H9 (cell line): Measurements from ENCODE around the gene NEURL4. TPM values are rescaled to one million over a fixed set of nuclear protein-coding genes. Genes with fewer than 3 reads are reported as not detected.
A peak's percentile ranks its signal among the peaks of the same experiment; 100 is the strongest.

Experiments used
- DNase-seq: peaks from one replicate; pipeline ENCODE4 v3.0.0-alpha.2; 2017
- H2AFZ ChIP-seq: one replicate; pipeline ENCODE4 v1.6.1; 2013; ENCODE audit warnings: mild to moderate bottlenecking, low read length, control low read depth, moderate library complexity
- H2AK5ac ChIP-seq: 2 replicates; pipeline ENCODE4 v1.6.1; 2013; ENCODE audit warnings: low read length, control low read depth, mixed read lengths; ENCODE audit not compliant: insufficient read length
- H2BK120ac ChIP-seq: one replicate; pipeline ENCODE4 v1.6.1; 2013; ENCODE audit warnings: low read depth, mild to moderate bottlenecking, low read length, control low read depth, inconsistent platforms; ENCODE audit not compliant: poor library complexity, severe bottlenecking
- H2BK12ac ChIP-seq: 2 replicates; pipeline ENCODE4 v1.6.1; 2013; ENCODE audit warnings: low read length, control low read depth, mixed read lengths, low read depth; ENCODE audit not compliant: insufficient read length
- H2BK15ac ChIP-seq: 2 replicates; pipeline ENCODE4 v1.6.1; 2013; ENCODE audit warnings: low read depth, low read length, control low read depth
- H2BK20ac ChIP-seq: one replicate; pipeline ENCODE4 v1.6.1; 2013; ENCODE audit warnings: low read depth, mild to moderate bottlenecking, low read length, control low read depth, inconsistent platforms; ENCODE audit not compliant: poor library complexity, severe bottlenecking
- H2BK5ac ChIP-seq: 2 replicates; pipeline ENCODE4 v1.6.1; 2013; ENCODE audit warnings: low read length, control low read depth, mixed read lengths; ENCODE audit not compliant: insufficient read length
- H3K14ac ChIP-seq: 2 replicates; pipeline ENCODE4 v1.6.1; 2013; ENCODE audit warnings: low read length, control low read depth; ENCODE audit not compliant: insufficient read depth
- H3K18ac ChIP-seq: 2 replicates; pipeline ENCODE4 v1.6.1; 2013; ENCODE audit warnings: low read depth, mild to moderate bottlenecking, mixed read lengths, low read length, control low read depth; ENCODE audit not compliant: insufficient read length
- H3K23ac ChIP-seq: 2 replicates; pipeline ENCODE4 v1.6.1; 2013; ENCODE audit warnings: low read length, control low read depth, mixed read lengths, low read depth; ENCODE audit not compliant: insufficient read length
- H3K23me2 ChIP-seq: 2 replicates; pipeline ENCODE4 v1.6.1; 2013; ENCODE audit warnings: low read depth, mild to moderate bottlenecking, mixed read lengths, low read length, control low read depth; ENCODE audit not compliant: insufficient read length, poor library complexity, severe bottlenecking
- H3K27ac ChIP-seq: 2 replicates; pipeline ENCODE4 v1.5.1; 2013; ENCODE audit warnings: low read length, control low read depth, mixed read lengths, low read depth; ENCODE audit not compliant: insufficient read length
- H3K27me3 ChIP-seq: 2 replicates; pipeline ENCODE4 v1.6.1; 2013; ENCODE audit warnings: low read length, control low read depth, inconsistent platforms; ENCODE audit not compliant: insufficient read depth
- H3K4ac ChIP-seq: 2 replicates; pipeline ENCODE4 v1.6.1; 2013; ENCODE audit warnings: low read depth, mild to moderate bottlenecking, control low read depth, inconsistent platforms, low read length, moderate library complexity
- H3K4me1 ChIP-seq: 2 replicates; pipeline ENCODE4 v1.6.1; 2013; ENCODE audit warnings: low read length, control low read depth, inconsistent platforms; ENCODE audit not compliant: insufficient read depth
- H3K4me2 ChIP-seq: 2 replicates; pipeline ENCODE4 v1.6.1; 2013; ENCODE audit warnings: low read length, control low read depth, mixed read lengths; ENCODE audit not compliant: insufficient read length, insufficient read depth
- H3K56ac ChIP-seq: 2 replicates; pipeline ENCODE4 v1.6.1; 2013; ENCODE audit warnings: low read depth, mild to moderate bottlenecking, mixed read lengths, low read length, control low read depth; ENCODE audit not compliant: insufficient read length
- H3K79me1 ChIP-seq: 2 replicates; pipeline ENCODE4 v1.6.1; 2013; ENCODE audit warnings: low read depth, mild to moderate bottlenecking, moderate library complexity, low read length, control low read depth, inconsistent platforms; ENCODE audit not compliant: insufficient read depth, poor library complexity, severe bottlenecking
- H3K79me2 ChIP-seq: 2 replicates; pipeline ENCODE4 v1.6.1; 2013; ENCODE audit warnings: low read length, control low read depth, inconsistent platforms; ENCODE audit not compliant: insufficient read depth
- H3K9ac ChIP-seq: 2 replicates; pipeline ENCODE4 v1.6.1; 2013; ENCODE audit warnings: low read length, control low read depth, mixed read lengths; ENCODE audit not compliant: insufficient read length; ENCODE audit errors: extremely low read depth
- H3K9me3 ChIP-seq: one replicate; pipeline ENCODE4 v1.6.1; 2013; ENCODE audit warnings: low read depth, low read length, inconsistent platforms; ENCODE audit not compliant: control insufficient read depth
- H3T11ph ChIP-seq: one replicate; pipeline ENCODE4 v1.6.1; 2013; ENCODE audit warnings: mild to moderate bottlenecking, low read length, control low read depth, inconsistent platforms
- H4K20me1 ChIP-seq: one replicate; pipeline ENCODE4 v1.6.1; 2013; ENCODE audit not compliant: control insufficient read depth, insufficient read length, insufficient read depth
- H4K5ac ChIP-seq: 2 replicates; pipeline ENCODE4 v1.6.1; 2013; ENCODE audit warnings: low read depth, mild to moderate bottlenecking, mixed read lengths, low read length, control low read depth; ENCODE audit not compliant: insufficient read length
- H4K8ac ChIP-seq: replicated peaks from 2 replicates; pipeline ENCODE4 v1.6.1; 2013; ENCODE audit warnings: low read length, control low read depth, mixed read lengths, low read depth; ENCODE audit not compliant: insufficient read length
- H4K91ac ChIP-seq: 2 replicates; pipeline ENCODE4 v1.6.1; 2013; ENCODE audit warnings: low read depth, mild to moderate bottlenecking, moderate library complexity, mixed read lengths, low read length, control low read depth; ENCODE audit not compliant: insufficient read length
- H3K27ac Mint-ChIP-seq, 3 experiments: 2 replicates in 2 of 3; 3 replicates in 1 of 3; pipeline ENCODE4 v1.8.0; 2020 to 2021; ENCODE audit warnings: mixed read lengths in 3 of 3, mild to moderate bottlenecking in 1 of 3, moderate library complexity in 1 of 3
- H3K27me3 Mint-ChIP-seq: 2 replicates; pipeline ENCODE4 v1.8.0; 2021; ENCODE audit warnings: low read depth, mild to moderate bottlenecking, moderate library complexity, mixed read lengths
- H3K36me3 Mint-ChIP-seq, 3 experiments: 2 replicates in 2 of 3; 3 replicates in 1 of 3; pipeline ENCODE4 v1.8.0; 2020 to 2021; ENCODE audit warnings: low read depth in 3 of 3, mixed read lengths in 3 of 3; ENCODE audit not compliant: insufficient read depth in 1 of 3
- H3K4me1 Mint-ChIP-seq, 2 experiments: 2 replicates each; pipeline ENCODE4 v1.8.0; 2020; ENCODE audit warnings: mixed read lengths in 2 of 2
- H3K4me3 Mint-ChIP-seq, 2 experiments: 2 replicates in 1 of 2; 3 replicates in 1 of 2; pipeline ENCODE4 v1.8.0; 2020 to 2021; ENCODE audit warnings: mild to moderate bottlenecking in 2 of 2, mixed read lengths in 2 of 2, moderate library complexity in 1 of 2
- H3K9me3 Mint-ChIP-seq, 2 experiments: 2 replicates in 1 of 2; 3 replicates in 1 of 2; pipeline ENCODE4 v1.8.0; 2020; ENCODE audit warnings: mild to moderate bottlenecking in 2 of 2, mixed read lengths in 2 of 2, moderate library complexity in 1 of 2
- WGBS: extraction: QIAGEN DNeasy Blood & Tissue Kit; methylation state at CpG from one replicate; pipeline ENCODE4 v1.1.7; 2013; ENCODE audit warnings: missing lambda C conversion rate, low lambda C conversion rate, mixed read lengths; ENCODE audit not compliant: insufficient read length; ENCODE audit errors: extremely low coverage; 5-methylcytosine and 5-hydroxymethylcytosine counted together
- total RNA-seq: library from RNA; stranded (reverse); gene quantifications from 2 replicates; pipeline ENCODE4 v1.2.1, GENCODE V29; 2021
- TF ChIP-seq, protein P1 (sequence below): fragments of 200-600 bp; sonication (generic); conservative IDR thresholded peaks from 3 replicates; pipeline ENCODE4 v1.8.0; 2021; ENCODE audit warnings: antibody characterized with exemption, mild to moderate bottlenecking

NEURL4 gene
- total RNA-seq, 1 experiment from 2014 or later = 54.8 TPM

DNA sequence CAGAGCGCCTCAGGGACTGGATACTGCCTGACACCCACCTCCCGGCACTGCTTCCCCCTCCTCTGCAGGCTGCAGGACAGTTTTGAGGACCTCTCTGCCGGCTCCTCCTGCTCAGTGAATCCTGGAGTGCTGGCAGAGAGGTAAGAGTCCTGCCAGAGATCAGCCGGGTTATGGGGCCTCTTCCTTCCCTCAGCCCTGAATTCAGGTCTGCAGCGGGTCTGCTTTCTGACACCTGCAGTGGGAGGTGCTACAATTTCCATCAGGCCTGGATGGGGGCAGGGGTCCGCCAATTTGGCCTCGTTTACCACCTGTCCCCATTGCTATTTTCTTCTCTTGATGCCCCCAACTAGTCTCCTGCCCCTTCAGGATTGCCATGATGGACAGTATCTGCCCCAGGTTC lies 3.0 kb upstream of the NEURL4 start:
- Histone ChIP-seq H2BK20ac (no peak overlapping the region), H3K18ac (no peak overlapping the region), H3K4ac (no peak overlapping the region), H3K9me3 (no peaks in the 10 kb centered on the region), H3K23ac (no peak overlapping the region), H2AK5ac (no peak overlapping the region), H2BK15ac (no peak overlapping the region), H3K4me2 (no peak overlapping the region), H3K4me1 (no peaks in the 10 kb centered on the region), H3K79me1 (no peaks in the 10 kb centered on the region), H4K91ac (no peak overlapping the region), H2BK120ac (no peak overlapping the region), H3T11ph (no peak overlapping the region), H3K27ac (no peak overlapping the region), H2BK12ac (no peak overlapping the region), H2AFZ (no peak overlapping the region), H3K23me2 (peaks cover 14% of the 10 kb centered on the region), H3K27me3 (no peaks in the 10 kb centered on the region), H2BK5ac (no peak overlapping the region), H3K14ac (no peak overlapping the region), H3K9ac (no peak overlapping the region), H3K79me2 (peaks cover 2% of the 10 kb centered on the region; the same call in 1 of the 2 replicates), H4K8ac (no peak overlapping the region), H4K5ac (no peak overlapping the region), H4K20me1 (no peaks in the 10 kb centered on the region), H3K56ac (no peak overlapping the region)
- no peaks in the 10 kb centered on the region; the same call in 1 of the 2 replicates for H3K27me3 Mint-ChIP-seq
- peaks cover 30 to 41% of the 10 kb centered on the region in 2 experiments for H3K4me1 Mint-ChIP-seq
- H3K9me3 Mint-ChIP-seq = no peaks in the 10 kb centered on the region
- DNase-seq = no peak
- WGBS = no CpG with 5 or more reads among the region's 7 CpGs
- peak overlapping the region in 1 of 2 experiments; percentile 29; a peak in 1 of 5 replicates for H3K4me3 Mint-ChIP-seq
- H3K36me3 Mint-ChIP-seq = peaks cover 0 to under 1% (median 0%) of the 10 kb centered on the region in 3 experiments; a peak in 2 of 7 replicates
- peak overlapping the region in 1 of 3 experiments; percentile 38; a peak in 1 of 7 replicates for H3K27ac Mint-ChIP-seq
- TF ChIP-seq, protein P1, sequence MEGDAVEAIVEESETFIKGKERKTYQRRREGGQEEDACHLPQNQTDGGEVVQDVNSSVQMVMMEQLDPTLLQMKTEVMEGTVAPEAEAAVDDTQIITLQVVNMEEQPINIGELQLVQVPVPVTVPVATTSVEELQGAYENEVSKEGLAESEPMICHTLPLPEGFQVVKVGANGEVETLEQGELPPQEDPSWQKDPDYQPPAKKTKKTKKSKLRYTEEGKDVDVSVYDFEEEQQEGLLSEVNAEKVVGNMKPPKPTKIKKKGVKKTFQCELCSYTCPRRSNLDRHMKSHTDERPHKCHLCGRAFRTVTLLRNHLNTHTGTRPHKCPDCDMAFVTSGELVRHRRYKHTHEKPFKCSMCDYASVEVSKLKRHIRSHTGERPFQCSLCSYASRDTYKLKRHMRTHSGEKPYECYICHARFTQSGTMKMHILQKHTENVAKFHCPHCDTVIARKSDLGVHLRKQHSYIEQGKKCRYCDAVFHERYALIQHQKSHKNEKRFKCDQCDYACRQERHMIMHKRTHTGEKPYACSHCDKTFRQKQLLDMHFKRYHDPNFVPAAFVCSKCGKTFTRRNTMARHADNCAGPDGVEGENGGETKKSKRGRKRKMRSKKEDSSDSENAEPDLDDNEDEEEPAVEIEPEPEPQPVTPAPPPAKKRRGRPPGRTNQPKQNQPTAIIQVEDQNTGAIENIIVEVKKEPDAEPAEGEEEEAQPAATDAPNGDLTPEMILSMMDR = no peak
